GM21576 (cell line): Measurements from ENCODE around the gene C6orf15.

Source experiments
- ATAC-seq: cut with Tn5 transposase; IDR thresholded peaks from one replicate; pipeline ENCODE4 v1.9.1; 2021; ENCODE audit warnings: mild to moderate bottlenecking, moderate library complexity; ENCODE audit not compliant: unreplicated experiment

C6orf15 gene

GRCh38 chr6:31131595-31131994 is 19.2 kb upstream of the C6orf15 start:
- ATAC-seq = no peak

- ATAC-seq = no peak
Measured at GRCh38 chr6:31130751-31131150, 18.4 kb upstream of the C6orf15 start.

DNA sequence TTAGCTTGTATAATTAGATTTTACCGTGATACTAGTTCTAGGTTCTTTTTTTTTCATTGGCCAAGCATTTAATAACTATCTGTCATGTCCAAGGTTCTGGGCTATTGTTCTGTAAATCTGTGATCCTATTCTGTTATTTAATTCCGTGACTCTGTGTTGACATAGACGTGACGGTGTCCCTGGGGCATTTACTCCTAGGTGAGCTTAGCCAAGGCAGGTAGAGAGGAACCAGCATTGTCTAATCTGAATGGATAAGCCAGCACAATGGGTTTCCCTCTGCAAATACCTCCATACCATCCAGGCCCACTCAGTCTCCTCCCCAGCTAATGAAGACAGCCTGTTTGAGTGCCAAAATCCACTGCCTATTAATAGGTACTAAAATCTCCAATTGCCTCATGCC is 16.8 kb upstream of the C6orf15 start:
- no peak for ATAC-seq

GRCh38 chr6:31128093-31128676 is 15.8 kb upstream of the C6orf15 start:
- ATAC-seq = no peak

DNA sequence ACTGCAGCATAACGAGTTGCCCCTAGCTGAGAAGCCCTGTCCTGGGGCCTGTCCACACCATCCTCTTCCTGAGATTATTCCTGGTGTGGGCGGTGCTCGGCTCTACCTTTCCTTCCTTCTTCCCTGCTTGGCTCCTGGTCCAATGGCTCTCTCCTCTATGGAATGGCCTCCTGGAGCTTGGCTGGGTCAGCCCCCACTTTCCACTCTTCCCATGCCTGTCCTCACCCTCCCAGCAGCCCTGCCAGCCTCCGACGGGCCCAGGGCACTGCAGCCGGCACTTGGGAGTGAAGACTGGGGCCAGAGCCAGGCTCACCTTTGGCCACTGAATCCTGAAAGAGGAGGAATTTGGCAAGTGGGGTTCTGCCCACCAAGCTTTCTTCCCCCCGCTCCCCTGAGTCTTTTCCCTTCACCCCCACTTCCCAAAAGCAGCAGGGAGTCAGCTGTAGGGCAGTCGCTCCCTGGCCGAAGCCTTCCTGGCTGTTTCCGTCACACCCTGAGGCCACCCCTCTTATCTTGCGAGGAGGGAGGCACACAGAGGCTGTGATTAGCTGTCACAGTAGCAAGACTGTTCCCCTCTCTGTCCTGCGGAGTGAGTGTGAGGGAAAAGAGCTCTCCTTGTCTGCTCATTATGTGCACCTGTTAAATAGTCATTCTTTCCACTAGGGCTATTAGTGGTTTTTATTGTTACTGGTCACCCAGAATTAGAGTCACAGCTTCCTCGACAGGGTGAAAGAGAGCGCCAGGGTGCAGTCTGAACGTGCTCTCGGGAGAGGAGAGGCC is 14.2 kb upstream of the C6orf15 start:
- ATAC-seq = no peak

- ATAC-seq = no peak
Measured at GRCh38 chr6:31125586-31126363, 13.4 kb upstream of the C6orf15 start.

DNA sequence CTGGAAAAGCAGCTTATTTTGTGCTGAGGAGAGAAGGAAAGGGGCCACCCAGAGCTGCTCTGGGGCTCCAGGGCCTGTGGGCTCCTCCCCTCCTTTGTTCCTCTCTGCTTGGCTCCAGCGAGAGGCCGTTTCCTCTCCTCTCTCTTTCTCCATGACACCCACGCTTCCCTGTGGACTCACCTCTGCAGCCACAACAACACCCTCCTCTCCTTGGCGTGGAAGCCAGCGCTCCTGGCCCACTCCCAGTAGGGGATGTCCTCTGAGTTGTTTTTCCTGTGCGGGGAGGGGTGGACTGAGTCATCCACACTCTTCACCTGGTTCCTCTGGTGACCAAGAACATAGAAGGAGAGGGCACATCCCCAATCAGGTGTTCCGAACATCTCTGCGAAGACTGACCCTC is 12.8 kb upstream of the C6orf15 start:
- ATAC-seq = no peak

DNA sequence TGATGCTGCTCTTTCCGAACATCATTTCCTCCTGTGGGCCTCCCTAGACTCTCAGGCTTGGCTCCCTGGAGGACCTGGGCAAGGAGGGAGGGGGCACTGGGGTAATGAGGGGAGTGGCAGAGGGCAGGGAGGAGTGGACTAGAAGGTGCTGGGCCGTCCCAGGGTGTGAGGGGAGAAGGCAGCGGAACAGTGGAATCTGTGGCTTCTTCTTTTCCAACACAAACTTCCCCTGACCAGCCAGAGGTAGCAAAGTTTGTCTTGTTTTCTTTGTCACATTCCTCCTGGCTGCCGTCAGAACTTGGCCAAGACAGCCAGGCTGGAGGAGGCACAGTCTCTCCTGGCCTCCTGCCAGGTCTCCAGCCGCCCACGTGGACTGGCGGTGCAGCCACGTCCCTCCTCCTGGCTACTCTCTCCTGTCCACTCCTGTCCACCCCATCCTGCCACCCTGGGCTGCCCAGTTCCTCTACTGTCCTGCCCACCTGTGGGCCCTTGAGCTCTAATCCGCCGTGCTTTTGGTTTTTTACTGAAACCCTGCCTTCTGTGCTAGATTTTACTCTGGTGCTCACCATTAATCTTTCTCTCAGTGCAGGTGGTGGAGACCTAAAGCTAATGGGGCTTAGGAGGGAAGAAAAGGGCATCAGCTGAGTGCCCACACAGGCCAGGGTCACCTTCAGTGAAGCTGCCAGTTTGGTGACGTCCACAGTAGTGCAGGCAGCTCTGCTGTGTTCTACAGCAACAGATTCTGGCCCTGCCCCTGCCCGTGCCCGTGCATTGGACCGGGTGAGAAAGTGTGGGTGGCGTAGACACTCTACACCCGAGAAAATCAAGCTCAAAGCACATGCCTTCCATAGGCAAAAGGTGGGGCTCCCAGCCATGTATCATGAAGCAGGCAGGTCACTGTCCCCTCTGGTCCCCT is 10.7 kb upstream of the C6orf15 start:
- ATAC-seq = no peak

DNA sequence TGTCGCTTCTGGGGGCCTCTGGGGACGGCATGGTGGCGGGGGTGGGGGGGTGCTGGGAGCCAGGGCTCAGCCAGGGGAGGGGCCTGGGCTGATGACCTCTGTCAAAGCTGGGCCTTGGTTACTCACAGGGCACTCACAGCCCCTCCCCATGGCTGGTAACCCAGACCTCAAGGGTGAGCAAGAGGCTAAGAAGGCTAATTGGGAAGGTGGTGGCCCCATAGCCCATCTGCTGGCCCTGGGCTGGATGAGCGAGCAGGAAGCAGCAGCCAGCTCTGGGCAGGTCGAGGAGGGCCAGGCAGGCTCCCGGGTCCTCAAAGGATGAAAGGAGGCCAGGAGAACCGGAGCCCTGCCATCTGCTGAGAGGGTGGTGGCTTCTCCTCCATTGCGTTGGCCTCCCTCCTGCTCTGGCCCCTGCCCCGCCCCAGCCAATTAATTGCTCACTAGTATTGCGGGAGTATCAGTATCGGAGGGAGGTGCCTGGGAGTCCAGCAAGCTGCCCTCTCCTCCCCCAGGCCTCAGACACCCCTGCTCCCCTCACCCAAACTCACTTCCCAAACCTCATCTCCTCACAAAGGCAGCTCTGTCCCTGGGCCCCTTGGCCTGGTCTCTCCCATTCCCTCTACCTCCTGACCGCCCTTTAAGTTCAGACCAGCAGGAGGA is 8.9 kb upstream of the C6orf15 start:
- ATAC-seq = no peak

DNA sequence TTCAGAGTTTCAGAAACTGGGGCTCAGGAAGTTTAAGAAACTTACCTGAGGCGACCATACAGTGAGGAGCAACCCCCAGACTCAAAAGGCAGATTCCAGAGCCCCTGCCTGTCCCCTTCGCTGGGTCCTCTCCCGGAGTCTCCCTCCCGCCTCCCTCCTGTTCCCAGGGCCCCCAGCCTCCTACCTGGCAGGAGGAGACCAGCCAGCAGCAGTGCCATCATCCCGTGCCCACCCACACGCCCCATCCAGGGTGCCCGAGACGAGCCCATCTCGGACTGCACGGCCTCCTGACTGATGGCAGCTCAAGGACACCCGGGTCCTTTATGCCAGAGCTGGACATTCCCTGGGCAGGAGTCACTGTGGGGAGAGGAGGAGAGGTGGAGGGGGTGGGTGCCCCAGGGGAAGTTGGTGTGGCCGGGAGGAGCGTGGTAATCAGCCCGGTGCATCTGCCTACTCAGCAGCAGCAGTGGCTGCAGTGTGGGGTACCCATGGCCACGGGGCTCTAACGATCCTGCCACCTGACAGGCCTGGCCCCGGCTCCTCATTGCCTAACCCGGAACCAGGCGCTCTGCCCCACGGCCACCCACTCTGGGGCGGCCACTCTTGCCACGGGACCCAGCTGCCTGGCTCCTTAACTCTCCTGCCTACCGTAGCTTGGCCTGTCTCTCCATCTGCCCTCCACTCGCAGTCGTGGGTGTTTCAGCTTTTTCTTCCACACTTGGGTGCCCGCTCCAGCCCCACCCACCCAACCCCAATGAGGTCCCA is 8.0 kb upstream of the C6orf15 start, which contains the start of gene CDSN:
Gene CDSN (minus strand): TSS at position 296 of the 765 bp plus-strand sequence. CDS start 27 bp downstream, at position 269.
- no peak for ATAC-seq

DNA sequence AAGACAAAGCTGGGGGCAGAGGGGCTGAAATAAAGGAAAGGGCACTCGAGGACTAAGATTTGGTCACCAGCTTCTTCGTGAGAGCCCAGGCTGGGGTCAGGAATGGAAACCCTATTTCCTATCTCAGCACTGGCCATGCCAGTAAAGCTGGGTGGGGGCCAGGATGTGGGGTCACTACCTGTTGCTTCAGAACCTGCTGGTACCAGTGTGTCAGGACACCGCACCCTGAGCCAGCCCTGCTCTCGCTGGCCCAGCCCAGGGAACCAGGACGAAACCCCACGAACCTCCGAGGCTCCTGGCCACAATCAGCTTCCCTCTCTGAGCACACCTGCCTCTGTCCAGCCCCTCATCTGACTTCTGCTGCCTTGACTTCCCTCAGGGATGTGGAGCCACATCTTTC is 5.8 kb upstream of the C6orf15 start:
- no peak for ATAC-seq

DNA sequence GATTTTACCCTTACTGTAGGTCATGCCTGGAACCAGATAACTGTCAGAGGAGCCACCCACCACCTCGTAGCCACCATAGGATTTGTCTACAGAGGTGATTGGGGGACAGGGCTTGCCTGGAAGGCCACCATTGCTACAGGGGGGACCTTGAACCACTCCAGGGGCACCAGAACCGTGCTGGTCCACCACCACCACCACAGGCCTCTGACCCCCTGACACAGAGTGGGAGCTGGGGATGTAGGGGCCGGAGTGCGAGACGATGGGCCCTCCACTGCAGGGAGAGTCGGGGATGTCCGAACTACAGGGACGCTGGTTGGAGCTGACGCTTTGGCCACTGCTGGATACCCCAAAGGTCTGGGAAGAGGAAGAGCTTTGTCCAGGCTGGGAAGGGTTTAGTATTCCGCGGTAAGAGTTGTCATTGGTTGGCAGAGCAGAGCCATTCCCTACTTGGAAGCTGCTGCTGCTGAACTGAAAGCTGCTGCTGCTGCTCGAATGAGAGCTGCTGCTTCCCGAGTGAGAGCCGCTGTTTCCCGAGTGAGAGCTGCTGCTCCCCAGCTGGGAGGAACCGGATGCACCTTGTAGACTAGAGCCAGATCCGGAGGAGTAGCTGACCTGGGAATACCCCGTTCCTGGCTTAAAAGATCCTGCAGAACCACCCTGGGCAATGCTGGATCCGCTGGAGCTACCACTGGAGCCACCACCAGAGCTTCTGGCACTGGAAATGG is 4.4 kb upstream of the C6orf15 start:
- no peak for ATAC-seq

- ATAC-seq = no peak
Measured at GRCh38 chr6:31115941-31116560, 3.7 kb upstream of the C6orf15 start.

DNA sequence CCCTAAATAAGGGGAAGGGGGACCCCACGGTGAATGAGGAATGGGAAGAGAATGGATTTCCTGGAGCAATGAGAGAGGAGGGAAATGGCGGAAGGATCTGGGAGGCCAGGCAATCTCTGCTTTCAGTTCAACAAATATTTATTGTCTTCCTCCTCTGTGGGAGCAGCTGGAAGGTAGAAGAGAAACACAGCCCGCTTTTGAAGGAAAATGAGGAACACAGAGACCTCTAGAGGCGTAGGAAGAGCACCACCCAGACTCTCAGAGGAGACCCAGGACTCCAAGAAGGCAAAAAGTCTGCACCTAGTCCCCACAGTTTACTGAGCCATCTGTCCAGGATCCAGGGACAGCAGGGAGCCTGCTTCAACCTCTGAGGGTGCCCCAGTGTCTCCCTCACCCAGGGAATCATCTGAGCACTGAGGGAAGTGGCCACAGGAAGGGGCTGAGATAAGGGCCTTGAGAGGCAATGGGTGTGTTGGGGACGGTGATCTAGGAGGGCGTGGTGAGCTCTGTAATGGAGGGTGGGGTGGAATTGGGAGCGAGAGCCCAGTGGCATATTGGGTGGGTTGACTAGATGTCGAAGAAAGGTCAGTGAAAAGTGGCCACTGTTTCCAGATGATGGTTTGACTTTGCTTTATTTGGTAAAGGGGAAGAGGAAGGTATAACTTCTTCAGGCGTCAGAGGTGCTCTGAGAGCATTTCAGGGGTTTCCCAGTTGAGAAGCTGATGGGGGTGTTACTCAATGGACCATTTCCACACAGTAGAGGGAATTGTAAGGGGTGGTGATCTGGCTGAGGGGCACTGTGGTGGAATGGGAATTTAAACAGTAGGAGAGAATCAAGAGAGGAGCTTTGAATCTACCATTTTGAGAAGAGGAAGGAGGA is 2.8 kb upstream of the C6orf15 start:
- no peak for ATAC-seq

DNA sequence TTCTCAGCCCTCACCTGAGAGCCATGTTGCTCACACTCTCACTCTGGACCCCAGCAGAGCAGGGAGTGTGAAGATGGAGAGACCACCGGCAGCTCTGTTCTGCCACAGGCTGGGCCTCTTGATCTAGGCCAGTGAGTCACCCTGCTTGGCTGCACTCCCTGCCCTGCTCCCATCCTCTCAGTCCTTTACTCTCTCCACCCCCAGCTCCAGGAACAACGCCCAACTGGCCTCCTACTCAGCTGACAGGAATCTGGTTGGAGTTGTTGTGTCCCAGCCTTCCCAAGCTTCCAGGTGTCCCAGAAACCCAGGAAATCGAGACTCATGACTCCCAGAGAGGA is 2.1 kb upstream of the C6orf15 start, which contains the start of gene PSORS1C1:
Gene PSORS1C1 (plus strand): TSS at position 260 of the 338 bp plus-strand sequence. CDS start 14,833 bp downstream, outside the sequence.
- ATAC-seq = no peak

GRCh38 chr6:31113861-31114540 is 1.6 kb upstream of the C6orf15 start:
- no peak for ATAC-seq

GRCh38 chr6:31111712-31112111 is 663 bp downstream of the C6orf15 start:
- ATAC-seq = no peak
